K562 (cell line): ENCODE results near the gene MILR1. TPM values are rescaled to one million over a fixed set of nuclear protein-coding genes. Genes with fewer than 3 reads are reported as not detected.
A peak's percentile ranks its signal among the peaks of the same experiment; 100 is the strongest.

Experiments used
- DIDO1 ChIP-seq: fragments of 450-650 bp; IDR thresholded peaks from 2 replicates; pipeline ENCODE4 v1.6.1; 2016; ENCODE audit warnings: low read depth, missing biosample characterization, missing genetic modification characterization
- EP300 ChIP-seq: IDR thresholded peaks from 2 replicates; pipeline ENCODE4 v1.6.1; 2012; ENCODE audit warnings: low read length, improper control_type of control experiment
- HDAC1 ChIP-seq, 2 experiments: fragments of 450-650 bp; IDR thresholded peaks; 2 replicates each; pipeline ENCODE4 v1.6.1; 2016 to 2017; ENCODE audit warnings: inconsistent platforms in 1 of 2, mild to moderate bottlenecking in 1 of 2, moderate library complexity in 1 of 2
- MLLT1 ChIP-seq, 2 experiments: fragments of 450-650 bp; IDR thresholded peaks; 2 replicates each; pipeline ENCODE4 v1.6.1; 2016
- MLX ChIP-seq, 2 experiments: fragments of 450-650 bp in 1 of 2; sonication (generic) in 1 of 2; formaldehyde crosslinking; conservative IDR thresholded peaks; 2 replicates each; pipeline versions ENCODE4 v1.4.0 to v1.8.1; 2020 to 2022; ENCODE audit warnings: mild to moderate bottlenecking in 1 of 2, missing genetic modification reagents in 1 of 2
- MYC ChIP-seq, 2 experiments: fragments of 250-450 bp in 1 of 2; sonication (Bioruptor Pico) in 1 of 2; IDR thresholded peaks; 2 replicates each; pipeline versions ENCODE4 v1.5.1 to v1.6.1; 2012 to 2021; ENCODE audit warnings: low read depth in 2 of 2, borderline replicate concordance in 1 of 2, improper control_type of control experiment in 1 of 2, low read length in 1 of 2, mild to moderate bottlenecking in 1 of 2, moderate library complexity in 1 of 2
- PHB ChIP-seq: fragments of 250-450 bp; sonication (Bioruptor Pico); IDR thresholded peaks from 2 replicates; pipeline ENCODE4 v1.5.0; 2021
- RERE ChIP-seq: sonication (generic); formaldehyde crosslinking; IDR thresholded peaks from 2 replicates; pipeline ENCODE4 v1.8.0; 2023; ENCODE audit warnings: missing genetic modification reagents, mild to moderate bottlenecking, borderline replicate concordance
- RFX7 ChIP-seq: fragments of 250-450 bp; sonication (Bioruptor Pico); IDR thresholded peaks from 2 replicates; pipeline ENCODE4 v1.5.1; 2021; ENCODE audit warnings: mild to moderate bottlenecking
- RREB1 ChIP-seq: fragments of 250-450 bp; sonication (Bioruptor Pico); IDR thresholded peaks from 2 replicates; pipeline ENCODE4 v1.4.0; 2020
- ZNF175 ChIP-seq: fragments of 200-800 bp; sonication (Bioruptor generic); IDR thresholded peaks from 2 replicates; pipeline ENCODE4 v1.6.1; 2016; ENCODE audit warnings: low read depth, mild to moderate bottlenecking, missing genetic modification characterization, missing compliant biosample characterization
- ZNF184 ChIP-seq: sonication (generic); formaldehyde crosslinking; IDR thresholded peaks from 2 replicates; pipeline ENCODE4 v1.5.0; 2020; ENCODE audit warnings: missing genetic modification reagents
- polyA plus RNA-seq, 8 experiments: library from polyadenylated mRNA; depleted of rRNA in 4 of 8; stranded (reverse) in 5 of 8; unstranded in 3 of 8; fragments of >200 nt; fragmentation: Nextera tagmentation in 2 of 8; fragmentation: Illumina TruSeq in 1 of 8; extraction: Ambion mirVana in 2 of 8; extraction: Trizol in 1 of 8; gene quantifications; 2 replicates each; pipeline versions ENCODE4 v1.2.1 to v1.2.3, GENCODE V29; 2011 to 2014; ENCODE audit warnings: inconsistent platforms in 1 of 8, missing spikeins in 1 of 8
- total RNA-seq, 7 experiments: library from RNA; depleted of rRNA in 6 of 7; stranded (reverse); fragments of >200 nt in 6 of 7; fragmentation: Illumina TruSeq in 2 of 7; extraction: Trizol in 2 of 7; gene quantifications; 2 replicates each; pipeline versions ENCODE4 v1.2.1 to v1.2.3, GENCODE V29; 2011 to 2021; ENCODE audit warnings: low replicate concordance in 1 of 7

The MILR1 gene
- total and polyA plus RNA-seq, 9 of the 15 experiments (the other 6 are each of a cell fraction or from before 2014, with no cell fraction given): 3.8 to 14.1 (median 7.1) TPM

- no peak for TF ChIP-seq RERE (CRISPR knock-in tag)
- no peak for TF ChIP-seq RFX7
- no peak for TF ChIP-seq ZNF184
- TF ChIP-seq MLX (CRISPR knock-in tag; conservative IDR thresholded peaks at IDR 0.05): 0 out of 4 replicates have a peak, but pooled peaks of 1 of the 2 experiments have one; percentile 33
- TF ChIP-seq RREB1 (CRISPR knock-in tag): no peak
- peak; percentile 42 for TF ChIP-seq MYC (IDR thresholded peaks at IDR 0.05; ENCODE audit: low read depth, low read length)
- no peak for TF ChIP-seq MYC (CRISPR knock-in tag; IDR thresholded peaks at IDR 0.05; ENCODE audit: borderline replicate concordance, low read depth)
- TF ChIP-seq DIDO1 (tag): no peak
- peak; percentile 77 for TF ChIP-seq EP300
- no peak for TF ChIP-seq PHB (CRISPR knock-in tag)
- TF ChIP-seq MLLT1 (IDR thresholded peaks at IDR 0.05): peak in 1 of 2 experiments; percentile 93; a peak in 2 of 4 replicates
- peak in 1 of 2 experiments; percentile 71; a peak in 1 of 4 replicates for TF ChIP-seq HDAC1 (IDR thresholded peaks at IDR 0.05)
- peak; percentile 68 for TF ChIP-seq ZNF175
Observed at GRCh38 chr17:64448665-64449512, at the start of gene MILR1 (continued).
